Coronary artery (tissue), 2 donors: ENCODE results near the gene ZNF267.
"Not testable (repeated sequence)": the region's sequence is repeated elsewhere in the genome, so short reads cannot be mapped to it uniquely, and the experiment has no call there.

Source experiments
- DNase-seq: peaks from one replicate; pipeline ENCODE4 v3.0.0-alpha.2; 2017; ENCODE audit warnings: low spot score
- H3K27ac ChIP-seq, 2 donors: fragments of 200-600 bp; sonication (generic); one replicate each; pipeline ENCODE4 v1.5.1; 2016 to 2019
- H3K4me3 ChIP-seq: fragments of 200-600 bp; sonication (generic); 2 replicates; pipeline ENCODE4 v1.5.1; 2016; ENCODE audit warnings: mild to moderate bottlenecking, moderate library complexity
- CTCF ChIP-seq: fragments of 200-600 bp; sonication (generic); IDR thresholded peaks from one replicate; pipeline ENCODE4 v1.5.1; 2019; ENCODE audit warnings: antibody characterized with exemption

Gene ZNF267

GRCh38 chr16:31899505-31899904 is 25.9 kb downstream of the ZNF267 start:
- TF ChIP-seq CTCF: no peak
- Histone ChIP-seq H3K4me3 (no peak overlapping the region), H3K27ac (no peak overlapping the region)
- no peak for DNase-seq

- not testable (repeated sequence) for H3K4me3 ChIP-seq, H3K27ac ChIP-seq
Measured at GRCh38 chr16:31904571-31904970, 31.0 kb downstream of the ZNF267 start.

GRCh38 chr16:31913668-31914067 is 40.1 kb downstream of the ZNF267 start:
- DNase-seq: no peak
- TF ChIP-seq CTCF: no peak
- Histone ChIP-seq H3K4me3 (peak overlapping the region; percentile 18), H3K27ac (no peak overlapping the region)

More at GRCh38 chr16:31904571-31904970, 31.0 kb downstream of the ZNF267 start:
- DNase-seq: not testable (repeated sequence)

- no peak for DNase-seq
- no peak overlapping the region for H3K27ac ChIP-seq
- no peak for TF ChIP-seq CTCF
- H3K4me3 ChIP-seq: peak overlapping the region; percentile 25
Measured at GRCh38 chr16:31916056-31916488, 42.5 kb downstream of the ZNF267 start.

- Histone ChIP-seq H3K27ac (no peak overlapping the region), H3K4me3 (no peak overlapping the region)
- no peak for TF ChIP-seq CTCF
- DNase-seq: no peak
Measured at GRCh38 chr16:31920373-31920772, 46.8 kb downstream of the ZNF267 start.

GRCh38 chr16:31951806-31952205 is 78.2 kb downstream of the ZNF267 start:
- H3K27ac ChIP-seq, H3K4me3 ChIP-seq, DNase-seq: not testable (repeated sequence)

- not testable (repeated sequence) for H3K4me3 ChIP-seq, H3K27ac ChIP-seq, DNase-seq
Measured at GRCh38 chr16:31952206-31952605, 78.6 kb downstream of the ZNF267 start.

GRCh38 chr16:31956221-31956620 is 82.6 kb downstream of the ZNF267 start:
- H3K4me3 ChIP-seq, H3K27ac ChIP-seq: not testable (repeated sequence)

GRCh38 chr16:31960186-31960910 is 86.7 kb downstream of the ZNF267 start:
- not testable (repeated sequence) for H3K27ac ChIP-seq, H3K4me3 ChIP-seq, DNase-seq

More at GRCh38 chr16:31956221-31956620, 82.6 kb downstream of the ZNF267 start:
- DNase-seq: not testable (repeated sequence)
